Thyroid gland (tissue), 4 donors: ENCODE measurements around the gene LDAH. TPM values are rescaled to one million over a fixed set of nuclear protein-coding genes. Genes with fewer than 3 reads are reported as not detected.

Experiments
- DNase-seq, 2 donors: peaks; one replicate each; pipeline ENCODE4 v3.0.0-alpha.2; 2019
- H3K27ac ChIP-seq, 3 donors: fragments of 200-600 bp; sonication (generic); 1 replicate in 2 of 3; 2 replicates in 1 of 3; pipeline ENCODE4 v1.5.1; 2016 to 2019; ENCODE audit warnings: mild to moderate bottlenecking in 1 of 3, moderate library complexity in 1 of 3
- H3K27me3 ChIP-seq: fragments of 200-600 bp; sonication (generic); one replicate; pipeline ENCODE4 v1.5.1; 2019
- H3K36me3 ChIP-seq, 2 donors: fragments of 200-600 bp; sonication (generic); one replicate each; pipeline ENCODE4 v1.5.1; 2016 to 2019
- H3K4me1 ChIP-seq, 2 donors: fragments of 200-600 bp; sonication (generic); one replicate each; pipeline ENCODE4 v1.5.1; 2017 to 2019
- H3K4me3 ChIP-seq, 3 donors: fragments of 200-600 bp; sonication (generic); replicated peaks in 1 of 3; 1 replicate in 2 of 3; 2 replicates in 1 of 3; pipeline ENCODE4 v1.5.1; 2016; ENCODE audit warnings: mild to moderate bottlenecking in 1 of 3
- H3K9me3 ChIP-seq: fragments of 200-600 bp; sonication (generic); one replicate; pipeline ENCODE4 v1.5.1; 2017
- CTCF ChIP-seq, 6 experiments: fragments of 200-600 bp in 3 of 6; fragments of 450-650 bp in 3 of 6; sonication (generic) in 3 of 6; IDR thresholded peaks; one replicate each; pipeline ENCODE4 v1.5.1; 2016 to 2019; ENCODE audit warnings: antibody characterized with exemption in 6 of 6, mild to moderate bottlenecking in 2 of 6, inconsistent platforms in 1 of 6, moderate library complexity in 1 of 6
- POLR2A ChIP-seq, 2 donors: fragments of 450-650 bp; IDR thresholded peaks; one replicate each; pipeline ENCODE4 v1.6.1; 2017; ENCODE audit warnings: antibody characterized with exemption in 2 of 2, mild to moderate bottlenecking in 2 of 2, moderate library complexity in 1 of 2
- WGBS, 2 donors: methylation state at CpG; one replicate each; pipeline ENCODE4 v1.1.5; 2017; 5-methylcytosine and 5-hydroxymethylcytosine counted together
- intact Hi-C: fragments of 100-400 bp; cut with DNase I; formaldehyde crosslinking; loops from one replicate; pipeline ENCODE4 v1.15.1; 2023
- total RNA-seq, 4 donors: library from RNA; depleted of rRNA; stranded (reverse); fragments of >200 nt; gene quantifications; one replicate each; pipeline ENCODE4 v1.2.3, GENCODE V29; 2016

LDAH gene
- total RNA-seq, 4 donors from 2014 or later, result 11.6 to 17.2 (median 16.2) TPM

DNA sequence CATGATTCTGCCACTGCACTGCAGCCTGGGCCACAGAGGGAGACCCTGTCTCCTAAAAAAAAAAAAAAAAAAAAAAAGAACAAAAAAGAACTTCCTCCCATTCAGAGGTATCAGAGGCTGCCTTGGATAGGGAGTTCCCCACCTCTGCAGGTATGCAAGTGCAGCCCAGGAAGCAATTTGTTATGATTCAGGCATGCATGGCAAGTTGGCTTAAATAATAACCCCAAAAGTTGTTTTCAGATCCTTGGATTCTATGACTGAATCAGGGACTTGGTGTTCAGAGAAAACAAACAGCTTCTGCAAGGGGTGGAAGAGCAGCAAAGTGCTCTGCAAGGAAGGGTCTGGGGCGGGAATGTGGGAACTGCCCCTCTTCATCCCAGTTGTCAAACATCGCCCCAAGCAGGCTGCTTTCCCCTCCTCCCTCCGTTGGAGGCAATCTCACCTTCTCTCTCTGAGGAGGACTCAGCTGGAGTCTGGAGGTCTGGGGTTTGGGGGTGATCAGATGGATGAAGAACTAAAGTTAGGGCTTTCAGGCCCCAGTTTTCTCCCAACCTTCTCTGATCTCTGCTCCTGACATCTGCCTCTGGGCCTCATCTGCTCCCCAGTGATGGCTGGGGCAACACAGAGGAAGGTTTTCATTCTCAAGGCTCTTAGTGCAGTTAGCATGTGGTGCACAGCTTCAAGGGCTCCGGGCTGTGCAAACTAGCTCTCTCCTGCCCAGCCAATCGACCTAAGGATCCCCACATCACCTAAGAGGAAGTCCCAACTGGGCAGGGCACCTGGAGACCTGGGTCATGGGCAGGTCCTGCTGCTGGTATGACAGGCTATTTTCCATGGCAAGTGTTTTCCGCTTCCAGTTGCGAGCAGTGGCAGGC lies 159.5 kb downstream of the LDAH start:
- no peak for DNase-seq

GRCh38 chr2:20662308-20662937 lies 160.5 kb downstream of the LDAH start:
- WGBS, 2 donors, result 59 to 82% methylated on average over 3 to 5 of the region's 5 CpGs
- Histone ChIP-seq H3K4me1 (peaks cover 14 to 21% of the 10 kb centered on the region in 2 donors), H3K27me3 (peaks cover 18% of the 10 kb centered on the region), H3K9me3 (no peaks in the 10 kb centered on the region), H3K4me3 (no peak overlapping the region), H3K36me3 (no peaks in the 10 kb centered on the region), H3K27ac (no peak overlapping the region)
- no peak for DNase-seq
- intact Hi-C loops, result no loop called here
- TF ChIP-seq CTCF (IDR thresholded peaks at IDR 0.05) (no peak), POLR2A (IDR thresholded peaks at IDR 0.05) (no peak)

More for the DNA sequence above, 159.5 kb downstream of the LDAH start:
- no peaks in the 10 kb centered on the region for H3K36me3 ChIP-seq
- intact Hi-C loops, result loop anchor here (2.0 kb wide), 1 partner anchor 299 kb away; no protein-coding TSS in a partner anchor
- 26 to 30% methylated on average over 7 of the region's 7 CpGs for WGBS, 2 donors
- H3K27ac ChIP-seq, result no peak overlapping the region
- peaks cover 24% of the 10 kb centered on the region for H3K27me3 ChIP-seq
- H3K4me1 ChIP-seq, result peaks cover 18 to 26% of the 10 kb centered on the region in 2 donors
- TF ChIP-seq CTCF (IDR thresholded peaks at IDR 0.05) (no peak), POLR2A (IDR thresholded peaks at IDR 0.05) (no peak)
- no peaks in the 10 kb centered on the region for H3K9me3 ChIP-seq
- H3K4me3 ChIP-seq, result no peak overlapping the region

- Histone ChIP-seq H3K36me3 (no peaks in the 10 kb centered on the region), H3K4me1 (peaks cover 14 to 17% of the 10 kb centered on the region in 2 donors), H3K27ac (no peak overlapping the region), H3K27me3 (peaks cover 16% of the 10 kb centered on the region), H3K4me3 (no peak overlapping the region), H3K9me3 (no peaks in the 10 kb centered on the region)
- intact Hi-C loops, result no loop called here
- peak; percentile 45 to 58 for DNase-seq
- peak; percentile 81 to 97 (median 86) for TF ChIP-seq CTCF (IDR thresholded peaks at IDR 0.05)
- no peak for TF ChIP-seq POLR2A (IDR thresholded peaks at IDR 0.05)
- 36 to 39% methylated on average over 7 to 11 of the region's 11 CpGs for WGBS, 2 donors
Measured at GRCh38 chr2:20661421-20662307, 161.2 kb downstream of the LDAH start.

GRCh38 chr2:20660506-20661420 lies 162.1 kb downstream of the LDAH start:
- H3K27ac ChIP-seq, result no peak overlapping the region
- no peaks in the 10 kb centered on the region for H3K9me3 ChIP-seq
- H3K27me3 ChIP-seq, result peaks cover 7% of the 10 kb centered on the region
- TF ChIP-seq POLR2A (IDR thresholded peaks at IDR 0.05) (no peak), CTCF (IDR thresholded peaks at IDR 0.05) (no peak)
- no peak overlapping the region for H3K4me3 ChIP-seq
- H3K36me3 ChIP-seq, result no peaks in the 10 kb centered on the region
- intact Hi-C loops, result no loop called here
- 38 to 56% methylated on average over 6 to 8 of the region's 8 CpGs for WGBS, 2 donors
- H3K4me1 ChIP-seq, result peaks cover 4 to 8% of the 10 kb centered on the region in 2 donors
- no peak for DNase-seq
